Activated CD4-positive, alpha-beta T cell treated with anti-CD3 and anti-CD28 coated beads for 48 hours (primary cell): ENCODE results near the gene C1orf105.
"Not testable (repeated sequence)": the region's sequence is repeated elsewhere in the genome, so short reads cannot be mapped to it uniquely, and the experiment has no call there.

Experiments used
- DNase-seq: peaks from one replicate; pipeline ENCODE4 v3.0.0-alpha.2; 2020

C1orf105 gene

DNA sequence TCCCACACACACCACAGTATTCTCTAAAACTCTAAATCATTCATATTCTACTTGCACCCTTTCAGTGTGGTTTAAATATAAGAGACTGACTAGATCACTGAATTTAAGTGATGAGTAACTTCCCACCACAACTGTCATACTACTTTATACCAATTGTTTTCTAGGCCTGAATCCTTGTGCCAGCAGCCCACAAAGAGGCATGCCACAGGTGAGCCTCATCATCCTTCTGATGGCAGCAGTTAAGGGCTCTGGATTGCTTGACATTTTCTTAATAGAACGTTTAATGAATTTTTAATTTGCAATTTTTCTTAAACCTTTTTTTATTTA lies 9.6 kb downstream of the C1orf105 start:
- DNase-seq, result no peak

DNA sequence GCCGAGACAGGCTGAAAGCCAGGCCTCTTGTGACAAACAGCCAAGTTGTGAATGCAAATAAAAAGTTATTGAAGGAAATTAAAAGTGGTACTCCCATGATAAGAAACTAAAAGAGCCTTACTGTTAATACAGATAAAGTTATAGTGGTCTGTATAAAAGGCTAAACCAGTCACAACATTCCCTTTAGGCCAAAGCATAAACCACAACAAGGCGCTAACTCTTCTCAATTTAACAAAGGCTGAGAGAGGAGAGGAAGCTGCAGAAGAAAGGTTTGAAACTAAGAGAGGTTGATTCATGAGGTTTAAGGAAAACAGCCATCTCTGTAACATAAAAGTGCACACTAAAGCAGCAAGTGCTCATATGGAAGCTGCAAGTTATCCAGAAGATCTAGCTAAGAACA lies 10.7 kb downstream of the C1orf105 start:
- no peak for DNase-seq

DNA sequence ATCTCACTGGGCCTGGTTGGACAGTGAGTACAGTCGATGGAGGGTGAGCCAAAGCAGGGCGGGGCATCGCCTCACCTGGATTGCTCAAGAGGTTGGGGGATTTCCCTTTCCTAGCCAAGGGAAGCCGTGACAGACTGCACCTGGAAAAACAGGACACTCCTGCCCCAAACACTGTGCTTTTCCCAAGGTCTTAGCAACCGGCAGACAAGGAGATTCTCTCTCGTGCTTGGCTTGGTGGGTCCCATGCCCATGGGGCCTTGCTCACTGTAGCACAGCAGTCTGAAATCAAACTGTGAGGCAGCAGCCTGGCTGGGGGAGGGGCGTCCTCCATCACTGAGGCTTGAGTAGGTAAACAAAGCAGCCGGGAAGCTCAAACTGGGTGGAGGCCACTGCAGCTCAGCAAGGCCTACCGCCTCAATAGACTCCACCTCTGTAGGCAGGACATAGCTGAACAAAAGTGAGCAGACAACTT lies 11.3 kb downstream of the C1orf105 start:
- DNase-seq, result no peak

DNA sequence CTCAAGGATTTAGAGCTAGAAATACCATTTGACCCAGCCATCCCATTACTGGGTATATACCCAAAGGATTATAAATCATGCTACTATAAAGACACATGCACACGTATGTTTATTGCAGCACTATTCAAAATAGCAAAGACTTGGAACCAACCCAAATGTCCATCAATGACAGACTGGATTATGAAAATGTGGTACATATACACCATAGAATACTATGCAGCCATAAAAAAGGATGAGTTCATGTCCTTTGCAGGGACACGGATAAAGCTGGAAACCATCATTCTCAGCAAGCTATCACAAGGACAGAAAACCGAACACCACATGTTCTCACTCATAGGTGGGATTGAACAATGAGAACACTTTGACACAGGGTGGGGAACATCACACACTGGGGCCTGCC lies 16.7 kb downstream of the C1orf105 start:
- DNase-seq, result not testable (repeated sequence)

DNA sequence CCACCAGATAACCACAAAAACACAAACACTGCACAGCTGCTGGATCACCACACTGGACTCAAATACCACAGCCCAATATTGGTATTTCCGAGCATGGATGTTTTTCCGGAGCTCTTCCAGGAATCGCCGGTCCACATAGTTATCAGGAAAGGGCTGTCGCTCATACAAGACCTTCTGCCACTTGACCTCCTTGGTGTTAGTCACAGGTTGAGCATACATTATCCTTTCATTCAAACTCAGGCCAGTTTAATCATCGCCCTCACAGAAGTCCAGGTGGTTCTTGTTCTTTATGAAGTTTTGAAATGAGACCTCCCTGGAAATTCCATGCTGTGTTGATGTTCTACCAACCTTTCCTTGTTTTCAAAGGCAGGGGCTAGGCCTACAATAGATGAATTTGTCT lies 21.9 kb downstream of the C1orf105 start:
- no peak for DNase-seq

DNA sequence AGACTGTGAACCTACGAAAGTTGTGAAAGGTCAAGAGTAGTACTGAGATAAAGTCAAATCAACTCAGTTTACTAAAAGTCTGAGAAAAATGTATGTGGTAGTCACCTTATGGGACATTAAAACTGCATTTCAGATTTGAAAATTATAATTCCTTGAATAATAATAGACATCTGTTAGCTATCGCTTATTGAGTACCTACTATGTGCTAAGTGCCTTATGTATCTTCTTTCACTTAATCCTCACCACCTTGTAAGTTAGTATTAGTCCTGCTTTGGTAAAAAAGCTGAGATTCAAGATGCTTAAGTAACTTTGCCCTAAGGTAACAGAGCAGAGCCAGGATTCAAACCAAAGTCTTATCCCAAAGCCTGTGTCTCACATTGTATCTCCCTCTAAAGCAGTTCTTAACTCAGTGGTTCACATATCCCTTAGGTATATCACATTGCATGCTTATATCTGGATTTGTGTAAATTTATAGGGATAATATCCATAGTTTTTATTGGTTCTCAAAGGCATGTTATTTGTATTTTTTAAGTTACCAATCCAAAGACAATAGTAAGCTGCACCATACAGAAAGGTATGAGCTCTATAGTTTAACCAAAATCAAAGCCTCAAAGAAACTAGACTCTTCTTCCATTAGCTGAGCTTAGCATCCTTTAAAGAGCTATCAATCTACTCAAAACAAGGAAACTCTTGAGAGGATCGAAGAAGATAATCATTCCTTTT lies 22.5 kb downstream of the C1orf105 start:
- DNase-seq, result no peak

DNA sequence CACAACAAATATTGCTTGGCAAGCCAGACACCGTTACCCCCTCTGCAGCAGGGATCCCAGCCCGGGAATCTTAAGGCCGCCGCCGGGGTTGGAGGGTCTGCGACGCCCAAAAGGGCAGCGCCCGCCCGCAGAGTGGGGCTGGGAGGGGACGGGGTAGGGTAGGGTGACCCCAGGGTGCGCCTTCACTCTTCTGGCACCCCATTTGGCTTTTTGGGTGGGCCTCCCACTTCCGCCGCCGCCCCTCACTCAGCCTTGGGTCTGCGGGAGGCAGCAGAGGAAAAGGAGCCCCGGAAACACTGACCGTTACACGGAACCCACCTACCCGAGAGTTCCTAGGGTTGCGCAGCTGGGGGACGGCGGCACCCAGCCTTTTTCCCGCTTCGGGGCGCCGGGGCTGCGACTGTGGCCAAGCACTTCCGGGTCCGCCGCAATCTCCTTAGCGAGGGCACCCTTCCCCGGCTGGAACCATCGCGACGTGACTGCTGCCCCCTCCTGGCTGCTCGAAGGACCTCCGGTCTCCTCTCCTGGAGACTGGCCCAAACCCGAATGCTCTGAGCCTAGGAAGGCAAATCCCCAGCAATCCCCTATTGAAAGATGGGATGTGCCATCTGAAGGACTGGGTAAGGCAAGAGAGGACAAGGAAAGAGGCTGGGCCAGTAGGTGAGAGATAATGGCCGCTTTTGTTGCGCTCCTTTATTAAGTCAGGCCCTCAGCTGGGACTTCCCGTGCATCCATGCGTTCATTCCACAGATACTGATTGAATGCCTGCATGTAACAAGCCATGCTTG lies 23.4 kb downstream of the C1orf105 start, which contains the start of gene PIGC:
Gene PIGC (minus strand): TSS at position 404 of the 788 bp plus-strand sequence. CDS start 1,447 bp downstream, outside the sequence.
- peak; percentile 96 for DNase-seq

DNA sequence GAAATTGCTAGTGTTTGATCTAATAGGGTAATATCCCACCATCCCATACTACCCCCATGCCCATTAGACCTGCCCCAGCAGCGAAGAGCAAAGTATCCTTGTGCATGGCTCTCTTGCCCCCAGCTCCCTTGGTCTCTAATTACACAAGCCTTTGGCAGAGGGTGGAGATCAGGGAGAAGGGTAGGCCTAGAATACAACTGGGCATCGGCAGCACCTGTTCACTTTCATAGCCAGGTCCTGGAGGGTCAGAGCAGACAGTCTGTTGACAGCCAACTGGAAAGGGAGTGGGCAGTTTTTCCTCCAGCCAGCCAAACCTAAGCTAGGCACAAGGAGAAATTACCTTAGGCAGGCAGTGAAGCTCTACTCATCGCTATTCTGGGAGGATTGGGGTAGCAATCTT lies 26.1 kb downstream of the C1orf105 start:
- DNase-seq, result no peak

DNA sequence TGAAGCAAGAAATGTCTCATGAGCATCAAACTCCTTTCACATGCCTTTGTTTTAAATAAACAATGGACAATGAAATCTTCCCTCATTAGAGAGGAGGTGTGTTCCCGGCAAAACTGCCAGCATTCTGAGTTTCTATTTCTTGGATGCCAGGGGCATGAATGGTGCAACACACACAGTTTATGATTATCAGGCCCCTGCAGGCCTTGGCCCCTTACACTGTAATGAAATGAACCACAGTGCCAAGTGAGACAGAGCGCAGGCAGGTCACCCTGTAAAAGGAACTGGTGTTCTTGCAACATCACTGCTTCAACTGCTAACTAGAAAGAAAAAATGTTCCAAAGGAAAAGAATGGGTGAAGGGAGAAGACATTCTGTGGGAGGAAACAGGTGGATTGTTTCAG lies 27.2 kb downstream of the C1orf105 start:
- no peak for DNase-seq

DNA sequence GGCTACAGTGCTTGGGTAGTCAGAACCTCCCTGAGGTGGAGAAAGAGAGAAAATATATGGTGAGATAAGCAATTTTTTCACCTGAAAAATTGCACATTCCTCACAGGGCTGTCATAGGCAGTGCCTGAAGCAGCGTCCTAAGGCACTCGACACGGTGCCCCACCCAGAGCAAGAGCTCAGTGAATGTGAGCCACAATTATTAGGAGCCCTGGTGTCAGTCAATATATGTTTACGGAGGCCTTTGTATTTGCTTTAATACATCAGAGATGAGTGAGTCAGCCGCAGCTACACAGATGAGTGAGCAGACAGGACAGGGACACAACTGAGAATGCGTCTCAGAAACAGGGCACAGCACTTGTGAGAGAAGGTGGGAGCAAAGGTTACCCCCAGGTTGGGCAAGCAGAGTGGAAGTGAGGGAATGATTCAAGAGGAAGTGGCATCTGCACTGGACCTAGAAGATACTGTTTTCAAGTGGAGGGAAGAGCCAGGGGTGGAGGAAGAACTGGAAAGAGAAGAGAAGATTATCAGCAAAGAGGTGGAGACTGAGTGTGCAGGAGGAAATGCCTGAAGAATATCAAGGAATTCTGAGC lies 28.6 kb downstream of the C1orf105 start:
- peak; percentile 28 for DNase-seq

DNA sequence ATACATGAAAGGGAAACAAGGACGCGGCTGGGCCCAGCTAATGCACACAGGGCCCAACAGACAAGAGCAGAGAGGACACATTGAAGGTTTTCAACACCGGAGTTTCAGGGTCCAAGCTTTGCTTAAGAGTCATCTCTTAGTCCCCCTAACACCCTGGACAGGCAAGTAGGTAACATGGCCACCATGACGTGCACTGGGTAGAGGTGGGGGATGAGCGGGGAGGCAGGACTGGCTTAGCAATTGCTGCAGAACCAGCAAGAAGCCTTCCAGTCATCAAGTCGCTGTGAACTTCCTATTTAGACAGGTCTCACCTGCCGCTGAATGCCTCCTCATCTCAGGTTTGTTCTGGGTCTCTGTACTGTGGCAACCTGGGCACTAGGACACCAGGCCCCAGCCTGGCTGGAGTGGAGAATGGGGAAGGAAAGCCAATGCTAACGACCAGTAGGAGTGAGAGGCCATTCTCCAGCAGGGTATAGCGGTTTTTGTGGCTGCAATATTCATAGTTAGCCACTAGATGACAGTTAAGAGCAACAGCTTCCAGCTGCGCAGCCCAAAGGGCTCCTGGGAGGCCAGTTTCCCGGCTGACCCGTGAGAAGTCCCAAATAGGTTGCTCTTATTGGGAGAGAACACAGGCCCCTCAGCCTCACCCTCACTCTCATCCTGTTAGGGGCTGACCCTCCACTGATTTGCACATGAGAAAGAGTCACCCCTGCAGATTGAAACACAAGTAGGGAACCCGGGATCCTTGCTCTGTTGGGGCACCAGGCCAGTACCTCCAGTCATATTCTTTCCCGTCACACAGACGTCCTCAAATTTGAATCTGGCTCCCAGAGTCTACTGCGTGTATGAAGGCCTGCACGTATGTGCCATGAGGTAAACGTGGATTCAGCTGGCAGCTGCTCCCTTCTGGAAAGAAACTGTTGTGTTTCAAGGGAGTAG lies 29.4 kb downstream of the C1orf105 start:
- DNase-seq, result peak; percentile 33

DNA sequence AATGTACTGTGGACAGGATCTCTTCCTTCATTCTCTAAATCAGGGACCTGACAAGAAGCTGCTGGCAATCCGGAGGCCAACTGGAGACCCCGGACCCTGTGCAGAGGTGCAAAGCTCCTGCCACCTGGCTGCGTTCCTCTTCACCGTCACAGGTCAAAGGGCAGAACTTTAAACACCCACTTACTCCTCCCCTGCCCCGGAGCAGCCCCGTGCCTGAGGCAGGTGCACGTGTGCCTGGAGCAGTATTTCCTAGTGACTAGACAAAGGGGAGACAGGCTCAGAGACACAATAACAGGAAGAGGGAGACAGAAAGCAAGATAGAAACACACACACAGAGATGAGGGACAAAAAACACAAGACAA lies 30.0 kb downstream of the C1orf105 start:
- no peak for DNase-seq

DNA sequence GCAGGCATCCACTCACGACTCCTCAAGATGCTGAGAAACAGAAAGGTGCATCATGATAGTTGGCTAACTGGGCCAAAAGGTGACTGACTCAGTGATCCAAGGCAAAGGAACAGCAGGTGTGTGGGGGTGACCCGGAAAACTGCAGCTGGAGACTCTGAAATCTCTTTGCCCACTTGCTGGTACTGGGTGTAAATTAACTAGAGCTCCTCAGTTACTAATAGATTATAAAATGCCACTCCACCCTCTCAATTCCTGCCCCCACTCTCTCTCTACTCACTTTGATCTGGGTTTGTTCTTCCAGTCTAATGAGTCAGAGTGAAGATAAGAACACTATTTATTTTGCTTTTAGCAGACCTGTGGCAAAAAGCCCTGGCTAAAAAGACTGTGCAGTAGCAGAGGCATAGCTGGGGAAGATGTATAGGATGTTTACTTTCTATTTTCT lies 30.5 kb downstream of the C1orf105 start:
- DNase-seq, result no peak

DNA sequence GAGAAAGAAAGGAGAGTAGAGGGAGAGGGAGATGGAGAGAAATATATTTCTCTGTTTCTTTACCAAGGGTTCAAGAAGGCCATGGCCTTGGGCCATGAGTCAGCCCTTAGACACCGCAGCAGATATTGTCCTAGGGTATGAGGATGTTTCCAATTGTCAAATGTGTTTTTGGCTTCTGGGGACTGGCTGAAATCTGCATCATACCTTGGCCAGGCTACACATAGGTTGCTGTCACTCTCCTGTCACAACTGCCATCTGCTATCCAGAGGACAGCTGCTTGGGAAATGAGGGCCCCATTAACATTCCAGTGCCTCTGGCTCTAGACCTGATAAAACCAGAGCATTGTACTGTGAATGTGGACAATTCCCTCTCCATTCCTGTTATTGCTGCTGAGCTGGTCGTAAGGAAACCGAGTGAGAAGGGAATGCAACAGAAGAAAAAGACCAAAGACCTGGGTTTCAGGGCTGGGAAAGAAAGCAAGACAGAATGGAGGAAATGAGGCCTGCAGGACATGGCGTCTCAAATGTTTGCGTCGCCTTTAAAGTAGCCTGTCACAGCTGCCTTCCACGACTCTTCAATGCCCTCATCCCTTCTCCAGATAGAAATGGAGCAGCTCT lies 32.2 kb downstream of the C1orf105 start:
- DNase-seq, result no peak

DNA sequence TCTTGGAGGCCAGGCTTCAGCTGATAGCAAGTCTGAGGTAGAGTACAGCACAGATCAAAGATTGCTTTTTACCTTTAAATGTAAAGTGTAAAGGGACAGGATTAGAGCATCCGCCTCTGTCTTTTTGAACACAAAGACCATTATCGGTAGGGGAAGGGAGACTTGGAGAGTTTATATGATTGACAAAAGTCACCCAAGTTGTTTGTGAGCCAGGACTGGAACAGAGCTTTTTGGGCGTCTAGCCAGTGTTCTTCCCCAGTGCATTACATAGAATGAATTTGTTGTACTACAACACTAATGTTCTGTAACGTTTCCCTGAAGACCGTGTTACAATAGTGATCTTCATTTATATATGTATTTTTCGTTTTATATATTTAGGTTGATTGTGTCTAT lies 32.7 kb downstream of the C1orf105 start:
- no peak for DNase-seq

DNA sequence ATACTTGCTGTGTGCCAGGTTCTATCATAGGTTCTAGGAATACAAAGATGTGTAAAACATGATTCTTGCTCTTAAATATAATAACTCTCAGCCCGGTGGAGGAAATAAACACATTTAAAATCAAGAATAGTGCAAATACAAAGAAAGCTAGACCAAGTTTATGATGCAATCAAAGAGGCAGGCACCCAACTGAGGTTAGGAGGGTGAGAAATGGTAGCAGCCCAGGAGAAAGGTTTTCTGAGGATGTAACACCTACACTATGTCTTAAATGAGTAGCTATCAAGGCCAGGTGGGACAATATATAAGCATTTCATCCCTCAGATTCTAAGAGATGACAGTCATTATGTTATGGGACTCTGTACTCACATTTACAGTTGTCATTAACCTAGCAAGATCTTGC lies 33.1 kb downstream of the C1orf105 start:
- no peak for DNase-seq

DNA sequence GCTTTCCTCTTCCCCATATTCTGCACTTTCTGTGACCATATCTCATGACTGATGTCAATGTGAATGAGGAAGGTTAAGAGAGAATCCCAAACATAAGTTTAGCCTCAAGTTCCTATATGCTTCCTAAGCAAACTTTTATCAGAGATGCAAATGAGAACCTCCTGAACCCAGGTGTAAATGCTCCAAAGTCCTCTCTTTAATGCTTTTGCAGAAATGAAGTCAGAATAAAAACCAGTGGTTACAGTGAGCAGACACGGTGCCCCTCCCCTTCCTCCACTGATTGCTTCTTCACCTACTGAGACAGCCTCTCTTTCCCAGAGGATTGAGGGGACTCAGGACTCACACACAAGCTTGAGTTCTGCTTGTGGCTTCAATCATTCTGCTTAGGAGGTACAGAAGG lies 35.0 kb downstream of the C1orf105 start:
- DNase-seq, result no peak

DNA sequence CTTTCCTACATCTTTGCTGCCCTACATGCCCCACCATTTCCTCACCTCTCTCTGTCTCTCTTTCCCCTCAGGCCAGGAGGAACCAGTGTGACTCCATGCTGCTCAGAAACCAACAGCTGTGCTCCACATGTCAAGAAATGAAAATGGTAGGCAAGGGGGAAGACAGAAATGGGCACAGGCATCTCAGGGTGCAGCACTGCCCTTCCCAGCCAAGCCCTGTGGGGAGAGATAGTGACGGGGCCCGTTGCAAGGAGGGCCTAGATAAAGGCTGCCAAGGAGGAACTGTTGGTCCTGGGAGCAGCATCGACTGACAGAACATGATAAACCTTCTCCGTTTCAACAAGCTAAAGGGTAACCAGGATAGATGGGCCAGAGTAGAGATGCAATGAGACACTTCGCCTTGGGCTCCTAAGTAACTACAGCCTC lies 35.9 kb downstream of the C1orf105 start:
- DNase-seq, result no peak

DNA sequence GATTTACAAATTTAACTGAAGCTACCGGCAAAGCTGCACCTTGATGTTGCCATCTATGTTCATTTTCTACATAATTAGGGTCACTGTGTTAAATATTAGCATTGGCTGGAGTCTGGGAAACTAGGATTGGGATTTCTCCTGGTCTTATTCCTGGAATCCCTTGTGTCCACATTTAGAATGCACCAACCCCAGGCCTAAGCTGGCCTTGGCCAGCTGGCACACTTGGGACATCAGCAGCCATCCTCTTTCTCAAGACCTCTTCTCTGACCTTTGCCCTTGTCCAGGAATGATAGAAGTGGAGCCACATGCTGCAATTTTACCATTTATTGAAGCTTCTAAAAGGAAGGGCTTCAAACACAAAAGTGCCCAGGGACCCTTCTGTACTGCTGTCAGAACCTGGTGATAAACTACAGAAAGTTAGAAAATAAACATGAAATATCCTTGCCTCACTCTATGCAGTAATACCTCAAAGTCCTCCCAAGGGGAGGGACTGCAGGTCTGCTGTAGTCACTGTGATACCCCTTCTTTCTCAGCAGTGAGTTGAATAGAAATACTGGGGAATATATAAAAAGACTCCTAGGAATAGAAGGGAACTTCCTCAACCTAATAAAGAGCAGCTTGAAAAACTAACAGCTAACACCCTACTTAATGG lies 37.1 kb downstream of the C1orf105 start:
- no peak for DNase-seq

DNA sequence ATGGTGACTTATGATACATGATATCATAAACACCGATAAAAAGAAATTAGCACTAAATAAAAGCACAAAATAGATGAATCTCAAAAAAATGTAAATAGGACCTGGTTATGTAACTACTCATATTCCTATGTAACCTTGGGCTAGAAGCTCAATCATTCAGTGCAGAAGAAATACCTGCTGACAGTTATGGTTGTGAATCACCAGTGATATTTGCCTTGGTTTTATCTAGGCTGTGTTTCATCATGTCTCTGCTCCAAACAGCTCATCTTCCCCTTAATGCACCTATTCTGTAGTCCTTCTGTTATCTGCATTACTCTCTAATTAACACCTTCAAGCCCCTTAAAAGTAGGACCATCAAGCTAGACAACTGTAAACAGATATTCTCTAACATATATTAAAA lies 39.7 kb downstream of the C1orf105 start:
- no peak for DNase-seq

DNA sequence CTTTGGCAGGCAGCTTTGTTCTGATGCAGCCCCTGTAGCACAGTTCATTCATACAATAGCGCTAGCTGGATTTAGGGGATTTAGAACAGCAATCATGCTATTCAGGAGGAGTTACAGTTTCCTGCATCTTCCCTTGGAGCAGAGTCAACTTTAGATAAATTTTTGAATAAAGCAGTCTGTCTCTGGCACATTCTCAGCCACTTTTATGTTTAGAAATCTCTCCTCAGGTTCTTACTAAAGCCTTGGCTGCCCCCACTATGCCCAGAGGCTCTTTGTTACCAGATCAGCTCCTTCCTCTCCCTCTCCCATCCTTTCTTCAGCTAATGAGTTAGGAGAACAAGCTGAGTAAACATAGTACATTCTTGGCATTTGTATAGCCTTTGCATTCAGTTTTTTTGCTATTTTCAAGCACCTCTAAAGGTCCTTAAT lies 40.4 kb downstream of the C1orf105 start:
- no peak for DNase-seq

DNA sequence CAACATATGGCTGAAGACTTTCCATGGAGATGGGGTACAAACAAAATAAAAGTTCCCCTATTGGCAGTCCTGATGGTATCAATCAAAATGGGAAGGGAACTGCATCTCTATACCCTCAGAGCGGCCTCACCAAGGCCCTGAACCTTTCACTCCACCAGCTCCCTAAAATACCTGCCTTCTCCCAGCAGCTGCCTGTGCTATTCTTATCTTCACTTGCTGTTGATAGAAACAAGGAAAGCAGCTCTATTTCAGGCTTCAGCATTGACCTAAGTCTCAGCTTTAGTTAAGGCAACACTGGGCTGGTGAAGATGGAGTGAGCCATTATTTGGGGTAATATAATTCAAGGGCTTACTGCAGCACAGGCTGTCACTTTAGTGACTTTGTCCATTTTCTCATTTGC lies 45.1 kb downstream of the C1orf105 start:
- no peak for DNase-seq
